GM21390 (cell line): ENCODE data around the gene ABHD4.

Experiments used
- ATAC-seq: cut with Tn5 transposase; IDR thresholded peaks from one replicate; pipeline ENCODE4 v1.9.1; 2021; ENCODE audit not compliant: unreplicated experiment

ABHD4 gene

DNA sequence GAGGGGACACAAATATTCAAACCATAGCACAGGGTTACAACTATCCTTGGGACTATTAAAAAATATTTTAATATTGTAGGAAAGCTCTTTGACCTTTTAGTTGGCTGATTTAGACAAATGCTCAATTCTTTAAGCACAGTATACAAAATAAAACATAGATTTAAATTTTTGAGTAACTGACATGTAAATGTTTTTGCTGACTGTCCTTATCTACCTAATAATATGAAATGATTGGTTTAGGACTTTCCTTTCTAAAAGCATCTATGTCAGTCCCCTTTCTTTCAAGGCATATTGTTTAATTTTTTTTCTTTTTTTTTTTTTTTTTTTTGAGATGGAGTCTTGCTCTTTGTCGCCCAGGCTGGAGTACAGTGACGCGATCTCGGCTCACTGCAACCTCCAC, 62.6 kb downstream of the ABHD4 start:
- no peak for ATAC-seq
